IPS-18c (cell line): ENCODE measurements around the gene MAML2.
"Not testable (repeated sequence)": the region's sequence is repeated elsewhere in the genome, so short reads cannot be mapped to it uniquely, and the experiment has no call there.

Source experiments
- H3K4me3 ChIP-seq: 2 replicates; pipeline ENCODE4 v1.7.0; 2013; ENCODE audit warnings: low read depth, mild to moderate bottlenecking, low read length, moderate library complexity; ENCODE audit not compliant: insufficient read depth
- H3K9me3 ChIP-seq: one replicate; pipeline ENCODE4 v1.6.1; 2013; ENCODE audit warnings: mild to moderate bottlenecking, low read length, moderate library complexity; ENCODE audit not compliant: control insufficient read depth, insufficient read depth

Gene MAML2

DNA sequence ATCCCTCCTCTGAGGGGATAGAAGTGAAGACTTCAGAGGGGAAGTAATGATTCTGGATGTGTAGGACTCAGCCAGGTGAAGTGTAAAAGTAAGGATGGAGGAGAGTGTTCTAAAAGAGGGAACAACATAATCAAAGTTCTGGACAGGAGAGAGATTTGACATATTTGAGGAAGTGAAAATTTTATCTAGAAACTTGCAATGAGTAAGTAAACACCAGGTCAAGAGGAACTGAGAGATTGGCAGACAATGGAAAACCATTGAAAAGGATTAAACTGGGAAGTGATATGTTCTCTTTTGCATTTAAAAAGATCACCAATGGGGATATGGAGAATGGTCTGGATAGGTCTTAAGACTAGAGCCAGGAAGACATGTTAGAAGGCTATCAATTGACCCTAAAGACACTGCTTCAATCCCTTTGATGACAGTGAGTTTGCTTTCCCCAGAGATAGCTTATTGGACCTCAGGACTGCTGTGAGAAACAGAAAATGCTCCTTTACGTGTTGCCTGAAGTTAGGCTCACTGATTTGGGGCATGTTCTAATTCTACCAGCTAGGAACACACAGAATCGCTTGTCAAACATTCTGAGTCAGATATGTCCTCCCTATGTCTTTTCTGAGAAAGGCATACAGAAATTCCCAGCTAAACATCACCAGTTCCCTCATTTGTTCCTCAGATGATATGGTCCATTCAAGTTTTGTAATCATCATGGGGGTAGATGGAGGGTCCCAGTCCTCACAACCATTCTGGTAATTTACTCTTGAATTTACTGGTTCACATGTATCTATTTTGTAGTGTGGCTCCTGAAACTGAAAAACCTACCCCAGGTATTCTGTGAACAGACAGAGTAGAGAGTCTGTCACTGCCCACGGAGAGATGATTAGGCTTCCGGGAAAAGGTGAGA lies 144.9 kb downstream of the MAML2 start:
- no peaks in the 10 kb centered on the region for H3K9me3 ChIP-seq
- no peak overlapping the region for H3K4me3 ChIP-seq

DNA sequence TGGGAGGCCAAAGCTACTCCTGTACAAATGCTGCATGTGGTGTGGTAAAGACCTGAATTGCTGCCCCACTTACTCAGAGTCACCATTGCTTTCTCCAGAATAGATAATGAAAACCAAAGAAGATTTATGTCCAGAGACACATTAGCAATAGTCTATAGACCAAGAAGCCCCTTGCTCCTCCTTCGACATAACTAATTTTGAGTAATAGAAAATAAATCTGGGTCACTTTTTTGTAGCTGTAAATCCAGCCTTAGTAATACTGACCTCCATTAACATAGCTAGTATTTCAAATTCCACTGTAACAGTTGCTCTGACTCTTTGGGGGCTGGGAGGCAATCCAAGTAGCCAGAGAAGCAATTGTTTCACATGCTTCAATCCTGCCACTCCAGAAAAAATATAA lies 145.9 kb downstream of the MAML2 start:
- H3K4me3 ChIP-seq = no peak overlapping the region

DNA sequence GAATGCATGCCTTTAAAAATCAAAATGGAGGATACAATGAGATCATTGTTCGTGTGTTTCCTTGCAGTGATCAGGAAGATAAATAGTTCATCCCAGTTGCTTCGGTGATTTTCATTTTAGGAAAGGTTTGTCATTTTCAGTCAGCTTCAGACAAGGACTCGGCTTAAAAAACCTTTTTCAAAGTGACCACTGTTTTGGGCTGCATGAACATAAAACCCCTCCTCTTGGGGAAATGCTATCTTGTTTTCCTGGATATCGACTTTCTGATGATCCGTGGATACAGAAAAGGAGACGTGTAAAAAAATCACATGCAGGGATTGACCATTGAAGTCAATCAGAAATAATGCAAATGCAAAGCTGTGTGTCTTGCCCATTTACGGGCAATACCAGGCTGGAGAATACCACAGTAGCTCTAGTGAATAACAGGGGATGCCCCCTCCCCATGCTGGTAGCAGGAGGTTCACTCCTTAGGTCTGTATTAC lies 146.8 kb downstream of the MAML2 start:
- H3K4me3 ChIP-seq = no peak overlapping the region
- no peaks in the 10 kb centered on the region for H3K9me3 ChIP-seq

More for the DNA sequence above, 145.9 kb downstream of the MAML2 start:
- no peaks in the 10 kb centered on the region for H3K9me3 ChIP-seq

DNA sequence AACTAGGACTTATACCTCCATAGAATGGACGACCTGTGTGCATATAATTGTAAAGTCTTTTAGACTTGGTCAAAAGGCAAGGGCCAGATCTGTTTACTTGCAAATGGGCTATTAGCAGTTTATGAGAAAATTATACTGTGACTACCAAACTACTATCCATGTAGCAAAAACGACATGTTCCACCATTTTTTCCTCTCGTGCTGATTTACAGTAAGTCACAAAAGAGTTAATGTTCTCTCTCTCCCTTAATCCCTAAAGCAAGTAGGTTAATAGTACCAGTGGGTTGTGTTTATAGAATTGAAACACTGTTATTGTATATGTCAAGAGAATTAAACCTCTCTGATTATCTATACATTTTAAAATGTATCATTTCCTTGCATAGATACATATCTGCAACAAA lies 147.3 kb downstream of the MAML2 start:
- Histone ChIP-seq H3K9me3 (no peaks in the 10 kb centered on the region), H3K4me3 (no peak overlapping the region)

DNA sequence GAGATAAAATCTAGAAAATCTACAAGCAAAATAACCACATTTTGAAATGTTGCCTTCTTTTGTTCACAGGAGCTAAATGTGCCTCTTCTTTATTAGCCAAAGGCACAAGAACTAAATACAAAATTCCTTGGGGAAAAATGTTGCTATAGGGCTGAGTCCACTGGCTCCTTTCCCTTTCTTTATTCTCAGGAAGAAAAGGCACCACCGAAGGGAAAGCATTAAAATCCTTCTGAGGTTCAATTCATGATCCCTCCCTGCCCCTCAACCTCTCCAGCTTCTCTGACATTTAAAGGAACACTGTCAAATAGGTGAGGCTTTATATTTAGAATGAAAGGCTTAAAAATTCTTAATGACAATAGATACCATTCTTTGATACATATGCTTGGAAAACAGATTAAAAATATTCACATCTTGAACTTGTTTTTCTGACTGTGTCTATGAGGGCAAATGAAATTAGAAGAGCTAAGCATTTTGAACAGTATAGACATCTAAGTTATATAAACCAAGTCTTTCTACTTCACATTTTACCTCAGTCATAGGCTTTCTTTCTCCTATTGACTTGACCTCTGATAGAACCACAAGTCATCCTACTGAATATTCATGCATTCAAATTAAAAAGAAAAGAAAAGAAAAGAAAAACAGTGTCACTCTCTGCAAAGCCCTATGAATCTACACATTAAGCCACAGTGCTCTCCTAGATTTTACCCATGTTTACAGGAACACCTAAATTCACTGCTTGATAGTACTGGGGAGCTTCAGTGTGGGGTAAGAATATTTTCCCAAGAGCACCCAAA lies 148.2 kb downstream of the MAML2 start:
- Histone ChIP-seq H3K4me3 (no peak overlapping the region), H3K9me3 (no peaks in the 10 kb centered on the region)

DNA sequence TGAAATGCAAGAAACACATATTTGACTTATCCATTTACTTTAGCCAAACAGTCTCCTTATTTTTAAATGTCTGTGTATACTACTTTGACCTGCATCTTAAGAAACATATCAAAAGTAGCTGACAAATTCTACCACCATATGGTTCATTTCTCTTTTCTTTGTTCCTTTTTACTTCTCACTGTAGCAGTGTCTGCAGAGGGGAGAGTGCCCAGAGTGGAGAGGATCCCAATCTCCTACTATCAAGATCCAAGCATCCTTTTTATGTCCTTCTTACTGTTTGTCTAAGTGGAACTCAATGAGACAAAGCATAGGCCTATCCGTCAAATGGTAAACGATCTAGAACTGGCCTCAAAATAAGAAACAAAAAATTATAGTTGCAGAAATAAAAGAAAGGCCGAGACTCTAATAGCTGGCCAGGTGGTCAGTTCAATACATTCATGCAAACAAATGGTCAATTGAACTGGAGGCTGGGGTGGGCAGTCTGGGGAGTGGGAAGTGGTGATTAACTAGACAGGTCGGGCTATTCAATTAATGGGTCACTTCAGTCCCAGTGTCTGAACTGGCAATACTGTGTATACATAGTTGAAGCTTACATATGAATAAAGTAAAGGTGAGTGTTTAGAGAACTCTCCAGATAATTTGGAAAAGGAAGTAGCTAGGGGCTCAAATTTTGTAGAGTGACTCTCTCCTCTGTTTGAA lies 149.1 kb downstream of the MAML2 start:
- no peaks in the 10 kb centered on the region for H3K9me3 ChIP-seq
- H3K4me3 ChIP-seq = no peak overlapping the region

DNA sequence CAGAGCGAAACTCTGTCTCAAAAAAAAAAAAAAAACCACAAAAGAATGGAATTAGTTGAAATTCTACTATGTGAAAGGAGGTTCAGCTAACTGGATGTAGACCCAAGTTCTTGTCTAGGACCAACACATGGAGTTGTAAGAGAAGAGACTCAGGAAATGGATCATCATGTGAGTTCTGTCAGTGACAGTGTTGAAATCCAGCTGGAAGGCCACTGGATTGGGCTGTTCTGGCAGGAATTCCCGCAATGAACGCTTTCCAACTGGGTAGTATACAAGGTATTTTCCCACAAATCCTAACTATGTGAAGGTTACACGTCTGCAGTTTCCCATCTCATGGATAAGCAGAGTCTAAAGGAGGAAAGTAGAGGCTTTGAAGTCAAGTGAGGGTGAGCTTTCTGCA lies 151.2 kb downstream of the MAML2 start:
- no peak overlapping the region for H3K4me3 ChIP-seq
- H3K9me3 ChIP-seq = no peaks in the 10 kb centered on the region

DNA sequence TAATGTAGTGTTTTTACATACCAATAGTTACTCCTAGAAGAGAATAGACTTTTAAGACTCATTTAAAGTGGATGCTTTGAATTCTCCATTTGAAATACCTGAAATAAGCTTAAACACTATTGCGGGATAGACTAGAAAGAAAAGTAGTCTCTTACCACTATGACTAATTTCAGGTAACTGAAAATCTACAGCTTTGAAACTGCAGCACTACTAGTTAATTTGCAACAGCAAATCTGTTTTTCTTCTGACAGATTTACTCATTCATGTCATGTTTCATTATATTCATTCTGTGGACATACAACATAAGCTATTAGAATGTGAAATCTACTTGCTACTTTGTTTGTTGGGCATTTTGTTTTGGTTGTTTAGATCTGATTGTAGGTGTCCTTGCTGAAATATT lies 153.6 kb downstream of the MAML2 start:
- no peaks in the 10 kb centered on the region for H3K9me3 ChIP-seq

DNA sequence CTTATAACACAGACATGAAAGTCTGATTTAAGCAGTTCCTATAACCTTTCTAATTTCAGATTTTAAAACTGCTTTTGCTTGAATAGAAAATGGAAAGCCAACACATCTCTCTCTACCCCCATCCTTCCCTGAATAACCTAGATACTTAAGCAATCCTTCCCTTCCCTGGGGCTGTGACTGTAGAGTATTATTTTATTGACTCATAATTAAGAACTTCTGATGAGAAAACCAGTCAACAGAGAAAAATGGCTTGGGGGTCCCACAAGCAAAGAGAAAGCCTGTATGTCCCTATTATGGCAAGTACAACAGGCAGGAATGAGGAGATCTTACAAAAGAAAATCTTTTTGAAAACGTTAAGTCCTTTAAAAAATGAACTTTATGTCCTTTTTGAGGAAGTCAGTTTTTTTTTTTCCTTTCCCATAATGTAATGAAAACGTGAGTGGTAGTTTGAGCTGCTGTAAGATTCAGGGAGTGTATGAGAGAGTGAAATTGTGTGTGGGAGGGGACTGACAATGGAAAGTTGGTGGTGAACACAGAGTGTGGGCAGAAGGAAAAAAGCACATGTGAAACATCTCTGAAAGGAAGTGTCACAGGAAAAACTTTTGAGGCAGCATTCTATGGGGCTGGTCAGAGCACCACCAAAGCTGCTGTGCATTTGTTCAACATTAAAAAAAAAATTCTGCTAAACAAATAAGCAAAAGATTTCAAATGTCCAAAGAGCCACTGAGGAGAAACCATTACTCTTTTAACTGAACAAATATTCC lies 154.6 kb downstream of the MAML2 start:
- H3K9me3 ChIP-seq = no peaks in the 10 kb centered on the region

More for the DNA sequence above, 153.6 kb downstream of the MAML2 start:
- no peak overlapping the region for H3K4me3 ChIP-seq

DNA sequence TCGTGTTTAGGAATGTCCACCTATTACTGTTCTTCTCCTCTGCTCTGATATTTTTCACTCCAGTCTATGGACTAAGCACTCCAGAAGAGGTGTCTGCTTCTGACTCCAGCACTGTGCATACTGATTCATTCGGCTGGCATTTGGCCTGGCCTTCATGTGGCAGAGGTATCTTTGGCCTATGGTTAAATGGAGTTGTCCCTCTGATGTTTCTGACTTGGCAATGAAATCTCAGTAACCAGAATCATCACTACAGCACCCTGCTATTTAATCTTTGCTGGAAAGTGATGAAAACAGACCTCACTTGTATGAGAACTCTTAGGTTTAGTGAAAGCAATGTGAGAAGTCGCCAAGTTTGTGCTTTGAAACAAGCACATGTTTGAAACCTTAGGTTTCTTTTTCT lies 155.2 kb downstream of the MAML2 start:
- H3K9me3 ChIP-seq = no peaks in the 10 kb centered on the region

More for the DNA sequence above, 154.6 kb downstream of the MAML2 start:
- no peak overlapping the region for H3K4me3 ChIP-seq

DNA sequence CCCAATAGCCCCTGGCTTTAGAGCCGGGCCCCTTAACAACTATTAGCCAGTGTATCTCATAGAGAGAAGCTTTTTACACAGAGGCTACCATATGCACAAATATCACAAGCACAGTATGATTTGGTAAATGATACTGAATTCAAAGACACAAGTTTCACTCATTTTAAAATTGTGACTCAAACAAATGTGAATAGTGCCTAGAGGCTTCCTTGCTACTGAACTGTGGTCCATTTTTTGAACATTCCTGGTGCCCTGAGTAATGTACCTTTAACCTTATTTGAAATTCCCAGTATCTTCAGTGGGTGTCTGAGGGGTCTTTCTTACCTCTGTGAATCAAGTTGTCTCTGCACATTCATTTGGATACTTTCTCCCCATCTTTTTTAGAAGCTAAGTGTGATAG lies 156.2 kb downstream of the MAML2 start:
- no peaks in the 10 kb centered on the region for H3K9me3 ChIP-seq
- no peak overlapping the region for H3K4me3 ChIP-seq

More for the DNA sequence above, 155.2 kb downstream of the MAML2 start:
- no peak overlapping the region for H3K4me3 ChIP-seq

DNA sequence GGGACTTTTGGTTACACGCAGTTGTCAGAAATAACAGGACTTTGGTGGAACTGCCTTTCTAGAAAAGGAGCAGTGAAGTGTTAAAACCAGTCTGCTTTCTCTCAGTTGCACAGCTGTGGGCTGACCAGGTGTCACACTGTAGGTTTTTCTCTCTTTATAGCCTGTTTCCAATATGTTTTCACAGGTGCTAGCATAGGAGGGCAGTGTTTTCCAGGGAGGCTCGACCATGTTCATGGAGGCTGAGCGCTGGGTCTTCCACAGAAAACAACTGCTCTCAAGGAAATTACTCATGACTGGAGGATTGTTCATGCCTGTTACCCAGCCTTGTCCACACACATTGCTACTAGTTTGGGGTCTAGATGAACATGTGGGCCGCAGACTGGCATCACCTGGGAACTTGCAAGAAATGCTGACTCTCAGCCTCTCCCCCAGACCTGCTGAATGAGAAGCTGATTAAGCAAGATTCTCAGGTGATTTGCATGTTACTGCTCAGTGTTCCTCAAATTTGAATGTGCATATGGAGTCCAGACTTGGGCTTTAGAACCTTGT lies 157.7 kb downstream of the MAML2 start:
- H3K9me3 ChIP-seq = no peaks in the 10 kb centered on the region
- no peak overlapping the region for H3K4me3 ChIP-seq

DNA sequence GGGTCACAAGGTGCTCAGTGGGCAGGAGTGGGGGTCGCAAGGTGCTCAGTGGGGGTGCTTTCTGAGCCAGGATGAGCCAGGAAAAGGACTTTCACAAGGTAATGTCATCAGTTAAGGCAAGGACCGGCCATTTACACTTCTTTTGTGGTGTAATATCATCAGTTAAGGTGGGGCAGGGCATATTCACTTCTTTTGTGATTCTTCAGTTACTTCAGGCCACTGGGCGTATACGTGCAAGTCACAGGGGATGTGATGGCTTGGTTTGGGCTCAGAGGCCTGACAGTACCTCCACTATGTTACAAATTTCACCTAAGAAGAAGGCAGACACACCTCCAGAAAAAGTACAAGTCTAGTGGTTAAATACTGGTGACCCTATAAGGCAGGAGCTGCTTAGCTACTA lies 162.1 kb downstream of the MAML2 start:
- H3K9me3 ChIP-seq = not testable (repeated sequence)

DNA sequence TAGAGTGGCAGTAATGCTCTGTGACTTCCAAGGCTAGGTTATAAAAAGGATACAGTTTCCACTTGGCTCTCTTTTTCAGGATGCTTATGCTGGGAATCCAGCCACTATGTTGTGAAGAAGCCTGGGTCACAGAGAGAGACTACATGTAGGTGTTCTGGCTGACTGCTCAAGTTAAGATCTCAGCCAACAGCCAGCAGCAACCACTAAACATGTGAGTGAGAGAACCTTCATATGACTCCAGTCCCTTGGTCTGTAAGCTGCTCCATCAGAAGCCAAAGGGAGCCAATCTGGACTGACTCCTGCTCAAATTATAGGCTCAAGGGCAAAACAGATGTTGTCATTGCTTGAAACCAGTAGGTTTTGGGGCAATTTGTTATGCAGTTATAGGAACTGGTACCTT lies 162.7 kb downstream of the MAML2 start:
- Histone ChIP-seq H3K9me3 (no peaks in the 10 kb centered on the region), H3K4me3 (no peak overlapping the region)

More for the DNA sequence above, 162.1 kb downstream of the MAML2 start:
- H3K4me3 ChIP-seq = not testable (repeated sequence)

DNA sequence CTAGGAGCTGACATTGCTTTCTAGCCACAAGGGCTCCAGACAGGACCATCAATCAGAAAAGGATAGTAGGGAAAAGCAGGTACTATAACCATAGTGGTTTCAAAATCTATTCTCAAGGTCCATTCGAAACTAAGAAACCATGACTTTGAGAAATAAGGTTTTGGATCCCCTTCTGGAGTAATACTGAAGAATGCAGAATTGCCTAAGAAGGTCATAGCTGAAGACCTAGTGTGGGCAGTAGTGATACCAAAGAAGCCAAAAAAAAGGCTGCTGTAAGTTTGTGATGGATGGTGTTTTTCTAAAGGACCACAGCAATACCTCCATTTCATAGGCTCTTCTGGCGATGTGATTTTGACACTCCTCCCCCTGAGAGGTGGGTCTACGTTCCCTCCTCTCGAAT lies 163.1 kb downstream of the MAML2 start:
- Histone ChIP-seq H3K9me3 (no peaks in the 10 kb centered on the region), H3K4me3 (no peak overlapping the region)

DNA sequence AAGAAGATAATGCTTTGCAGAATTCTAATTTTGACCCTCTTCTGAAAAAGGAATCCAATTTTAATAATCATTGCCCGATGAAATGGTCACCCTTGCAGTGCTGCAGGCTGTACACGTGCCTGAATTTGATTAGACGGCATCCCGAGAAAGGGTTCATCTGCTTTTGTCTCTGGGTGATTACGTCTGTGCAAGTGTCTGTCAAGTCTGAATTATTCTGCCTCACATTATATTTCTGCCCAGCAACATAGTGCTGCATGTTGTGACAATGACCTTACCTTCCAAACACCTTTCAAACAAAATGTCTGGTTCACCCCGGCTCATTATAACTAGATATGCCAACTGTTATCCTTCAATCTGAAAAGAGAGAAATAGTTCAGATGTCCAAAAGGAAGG lies 164.1 kb downstream of the MAML2 start:
- Histone ChIP-seq H3K9me3 (no peaks in the 10 kb centered on the region), H3K4me3 (no peak overlapping the region)
